Measurements from ENCODE around the gene BRSK1.
"Not testable (repeated sequence)": the region's sequence is repeated elsewhere in the genome, so short reads cannot be mapped to it uniquely, and the experiment has no call there.

BRSK1 gene

DNA sequence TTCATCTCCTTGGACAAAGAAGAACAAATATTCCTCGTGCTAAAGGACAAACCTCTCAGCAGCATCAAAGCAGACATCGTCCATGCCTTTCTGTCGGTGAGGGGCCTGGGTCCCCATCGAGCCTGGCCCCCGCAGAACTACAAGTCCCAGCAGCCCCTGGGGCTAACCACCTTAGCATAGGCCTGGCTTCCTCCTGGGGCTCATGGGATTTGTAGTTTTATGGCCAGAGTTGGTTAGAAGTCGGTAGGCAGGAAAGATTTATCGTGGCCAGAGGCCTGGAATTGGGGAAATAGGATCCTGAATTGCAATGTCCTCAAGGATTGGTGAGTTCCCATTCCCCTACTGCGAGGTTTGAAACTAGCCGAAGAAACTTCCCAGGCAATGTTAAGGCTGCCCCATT is 21.7 kb downstream of the BRSK1 start:
- DNase-seq: peak; percentile 48

DNA sequence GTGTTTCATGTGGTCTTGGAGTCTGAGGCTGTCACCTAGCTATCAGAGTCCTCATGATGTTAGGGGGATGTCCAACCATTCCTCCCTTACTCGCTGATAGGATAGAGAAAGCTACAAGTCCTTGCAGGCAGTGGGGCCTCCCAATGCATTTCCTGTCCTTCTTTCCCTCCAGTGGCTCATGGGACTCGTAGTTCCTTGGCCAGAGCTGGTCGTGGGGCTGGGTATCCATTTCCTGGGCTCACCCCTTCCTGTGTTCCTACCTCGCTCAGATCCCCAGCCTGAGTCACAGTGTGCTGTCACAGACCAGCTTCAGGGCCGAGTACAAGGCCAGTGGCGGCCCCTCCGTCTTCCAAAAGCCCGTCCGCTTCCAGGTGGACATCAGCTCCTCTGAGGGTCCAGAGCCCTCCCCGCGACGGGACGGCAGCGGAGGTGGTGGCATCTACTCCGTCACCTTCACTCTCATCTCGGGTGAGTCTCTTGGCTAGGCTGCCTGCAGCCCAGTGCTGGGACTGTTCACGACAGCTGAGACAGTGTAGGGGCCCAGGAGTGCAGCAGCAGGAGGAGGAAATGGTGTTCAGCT is 22.3 kb downstream of the BRSK1 start:
- no peak for DNase-seq

DNA sequence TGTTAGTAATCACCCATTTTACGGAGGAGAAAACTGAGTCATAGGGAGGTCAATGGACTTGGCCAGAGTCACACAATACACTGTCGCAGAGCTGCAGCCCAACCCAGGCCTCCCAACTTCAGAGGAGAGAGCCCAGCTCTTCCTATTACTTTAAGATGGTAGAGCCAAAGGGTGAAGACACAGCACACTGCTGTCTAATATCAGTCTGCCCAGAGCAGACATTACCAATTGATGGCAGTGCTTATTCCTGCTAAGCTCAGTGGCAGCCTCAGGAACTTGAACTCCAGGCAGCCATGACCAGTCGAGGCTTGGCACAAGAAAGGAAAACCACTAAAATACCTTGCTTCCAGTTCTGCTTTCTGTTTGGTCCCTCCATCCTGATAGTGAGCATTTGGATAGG is 22.9 kb downstream of the BRSK1 start:
- no peak for DNase-seq

DNA sequence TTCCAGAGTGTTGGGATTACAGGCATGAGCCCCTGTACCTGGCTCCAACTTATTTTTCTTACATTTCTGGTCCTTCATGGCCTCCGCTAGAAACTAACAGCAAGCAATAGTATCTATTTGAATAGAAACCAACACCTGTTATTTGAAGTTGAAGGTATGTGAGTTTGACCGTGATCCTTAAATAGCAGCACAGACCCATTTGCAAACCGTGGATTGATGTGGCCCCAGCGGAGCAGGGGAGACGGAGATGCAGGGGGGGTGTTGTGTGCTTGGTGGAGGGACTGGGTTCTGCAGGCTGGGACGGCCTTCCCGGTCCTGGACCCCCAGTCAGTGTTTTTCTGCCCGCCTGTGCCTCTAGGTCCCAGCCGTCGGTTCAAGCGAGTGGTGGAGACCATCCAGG is 24.5 kb downstream of the BRSK1 start:
- no peak for DNase-seq

DNA sequence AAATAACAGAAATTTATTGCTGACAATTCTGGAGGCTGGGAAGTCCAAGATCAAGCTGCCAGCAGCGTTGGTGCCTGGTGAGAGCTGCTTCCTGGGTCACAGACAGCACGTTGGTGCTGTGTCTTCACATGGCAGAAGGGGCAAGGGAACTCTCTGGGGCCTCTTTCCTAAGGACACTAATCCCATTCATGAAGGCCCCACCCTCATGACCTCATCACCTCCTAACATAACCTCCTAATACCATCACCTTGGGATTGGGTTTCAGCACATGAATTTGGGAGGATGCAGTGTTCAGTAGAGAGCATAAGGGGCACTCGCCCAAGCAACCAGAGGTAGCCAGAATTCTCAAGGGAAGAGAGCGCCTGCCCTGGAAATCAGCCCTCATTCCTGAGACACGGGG is 25.7 kb downstream of the BRSK1 start:
- DNase-seq: no peak

- no peak for DNase-seq
Observed at GRCh38 chr19:55310498-55310897, 26.7 kb downstream of the BRSK1 start.

DNA sequence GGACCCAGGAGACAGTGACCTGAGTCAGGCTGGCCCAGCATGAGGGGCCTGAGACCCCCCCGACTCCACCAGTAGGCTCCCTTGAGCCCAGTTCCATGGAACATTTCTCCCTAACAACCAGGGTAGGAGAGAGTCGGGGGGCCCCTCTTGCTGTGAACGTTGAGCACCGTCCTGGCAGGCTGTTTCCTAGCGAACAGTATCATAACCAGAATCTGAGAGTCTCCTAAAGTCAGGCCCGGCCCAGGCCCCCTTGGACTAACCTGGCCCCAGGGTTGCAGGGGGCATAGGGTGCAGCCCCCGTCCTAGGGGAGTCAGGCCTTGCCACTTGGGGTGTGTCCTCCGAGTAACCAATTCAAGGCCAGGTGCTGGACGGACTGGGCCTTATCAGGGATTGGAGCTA is 27.6 kb downstream of the BRSK1 start:
- no peak for DNase-seq

DNA sequence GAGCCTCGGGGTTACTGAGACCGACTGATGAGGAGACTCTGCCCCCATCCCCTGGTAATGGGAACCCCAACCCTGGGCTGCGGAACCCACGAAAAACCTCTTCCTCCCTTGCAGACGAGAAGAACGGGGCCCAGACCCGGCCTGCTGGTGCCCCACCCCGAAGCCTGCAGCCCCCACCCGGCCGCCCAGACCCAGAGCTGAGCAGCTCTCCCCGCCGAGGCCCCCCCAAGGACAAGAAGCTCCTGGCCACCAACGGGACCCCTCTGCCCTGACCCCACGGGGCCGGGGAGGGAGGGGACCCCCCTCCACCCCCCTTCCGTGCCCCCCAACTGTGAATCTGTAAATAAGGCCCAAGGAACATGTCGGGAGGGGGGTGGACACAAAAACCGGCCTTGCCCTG is 28.0 kb downstream of the BRSK1 start:
- DNase-seq: no peak

DNA sequence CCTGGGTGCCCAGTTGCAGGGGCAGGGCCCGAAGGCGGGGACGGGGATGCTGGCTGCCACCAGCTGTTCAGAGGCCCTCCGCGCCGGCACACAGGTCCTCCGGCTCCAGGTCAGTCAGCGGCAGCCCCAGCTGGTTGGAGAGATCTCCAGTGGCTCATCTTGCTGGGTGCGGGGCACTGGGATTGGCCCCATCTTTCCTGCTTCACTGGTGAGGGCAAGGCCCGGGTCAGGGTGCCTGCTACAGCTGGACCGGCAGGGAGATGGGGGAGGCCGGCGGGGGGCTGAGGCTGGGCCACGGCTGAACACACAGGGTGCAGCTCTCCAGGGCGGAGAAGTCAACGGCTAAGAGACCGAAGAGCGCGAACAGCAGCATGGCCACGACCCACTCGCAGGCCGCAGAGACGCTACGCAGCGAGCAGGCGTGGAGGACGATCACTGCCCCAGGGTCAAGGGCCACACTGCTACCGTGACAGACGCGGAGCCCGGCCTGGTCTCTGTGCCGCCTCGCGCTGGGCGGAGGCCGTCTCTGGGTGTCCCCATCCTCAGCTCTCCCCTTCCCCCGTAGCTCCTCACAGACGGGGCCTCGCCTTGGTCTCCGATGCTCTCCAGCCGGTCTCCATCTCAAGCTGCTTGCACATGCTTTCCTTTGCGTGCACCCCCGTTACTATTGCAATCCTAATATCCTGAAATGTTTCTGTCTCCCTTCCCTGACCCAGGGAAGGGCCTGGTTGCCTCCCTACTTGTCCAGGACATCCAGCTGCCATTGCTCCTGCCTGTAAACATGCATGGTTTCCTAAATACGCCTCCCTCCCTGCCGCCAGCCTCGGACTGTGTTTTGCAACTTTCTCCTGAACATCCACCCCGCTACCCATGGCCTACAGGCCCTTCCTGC is 29.1 kb downstream of the BRSK1 start:
- DNase-seq: no peak

GRCh38 chr19:55314396-55314795 is 30.6 kb downstream of the BRSK1 start:
- DNase-seq: no peak

DNA sequence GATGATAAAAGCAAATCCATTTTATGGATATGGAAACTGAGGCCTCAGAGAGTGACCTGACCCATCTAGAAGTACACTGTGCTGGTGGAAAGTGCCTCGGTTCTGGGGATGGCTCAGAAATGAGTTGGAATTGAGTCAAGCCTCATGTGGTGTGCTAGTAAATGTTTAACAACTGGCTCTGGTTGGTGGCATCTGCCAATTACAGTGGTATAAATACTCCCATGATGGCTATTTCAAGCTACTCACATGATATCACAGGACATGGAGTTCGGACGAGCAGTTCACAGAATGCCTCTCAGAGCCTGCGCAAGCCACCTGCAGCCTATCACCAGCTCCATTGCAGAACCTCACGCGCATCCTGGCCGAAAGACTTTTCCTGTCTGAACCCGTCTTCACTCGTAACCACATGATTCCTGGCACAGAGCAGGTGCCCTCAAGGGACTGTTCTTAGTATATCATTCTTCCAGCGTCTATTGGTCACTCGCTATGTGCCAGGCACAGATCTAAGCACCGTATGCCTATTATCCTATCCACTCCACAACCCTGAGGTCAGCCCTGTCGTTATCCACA is 32.2 kb downstream of the BRSK1 start:
- no peak for DNase-seq

DNA sequence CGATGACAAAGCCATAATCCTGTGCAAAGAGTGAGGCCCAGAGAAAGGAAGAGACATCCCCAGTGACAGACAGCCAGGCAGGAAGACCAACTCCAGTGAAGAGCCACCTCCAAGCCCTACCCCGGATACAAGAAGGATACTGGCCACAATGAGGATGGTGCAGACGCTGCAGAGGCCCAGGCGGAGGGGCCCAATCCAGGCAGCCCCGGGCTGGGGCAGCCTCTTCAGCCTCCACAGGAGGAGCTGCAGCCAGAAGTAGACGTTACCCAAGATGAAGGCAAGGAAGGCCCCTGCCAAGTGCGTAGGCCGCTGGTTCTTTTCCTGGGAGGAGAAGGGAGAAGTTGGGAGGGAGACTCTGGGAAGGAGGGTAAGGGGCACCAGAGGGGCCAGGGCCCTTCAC is 32.8 kb downstream of the BRSK1 start:
- DNase-seq: no peak

- DNase-seq: no peak
Observed at GRCh38 chr19:55319785-55320184, 36.0 kb downstream of the BRSK1 start.

- no peak for DNase-seq
Observed at GRCh38 chr19:55320844-55321419, 37.1 kb downstream of the BRSK1 start.

DNA sequence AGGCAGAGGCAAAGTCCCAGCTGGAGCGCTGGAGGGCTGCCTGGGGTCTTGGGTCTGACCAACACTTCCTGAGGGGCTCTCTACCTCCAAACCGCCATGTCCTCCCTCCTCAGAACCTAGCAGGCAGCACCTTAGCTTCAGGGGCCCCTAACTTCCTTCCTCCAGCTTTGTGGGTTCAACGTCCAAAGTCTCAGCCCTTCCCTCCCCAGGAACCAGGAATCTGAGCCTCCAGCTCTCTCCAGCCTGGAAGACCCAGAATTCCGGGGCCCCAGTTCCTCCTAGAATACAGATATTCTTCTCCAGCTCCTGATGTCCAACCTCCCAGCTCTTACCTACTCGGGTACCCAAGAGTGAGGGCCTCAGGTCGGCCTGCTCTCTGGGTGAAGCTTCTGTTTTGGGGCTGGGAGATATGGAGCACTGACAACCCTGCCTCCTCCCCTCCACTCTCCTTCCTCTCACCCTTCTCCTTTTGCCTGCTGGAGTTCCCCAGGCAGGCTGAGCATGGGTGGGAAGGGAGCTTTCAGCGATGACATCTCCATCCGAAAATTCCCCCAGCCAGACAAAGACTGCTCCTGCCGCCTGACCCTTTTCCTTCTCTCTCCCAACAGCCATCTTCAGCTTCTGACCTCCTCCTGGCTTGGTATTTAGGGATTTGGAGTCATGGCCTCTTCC is 37.8 kb downstream of the BRSK1 start:
- no peak for DNase-seq

DNA sequence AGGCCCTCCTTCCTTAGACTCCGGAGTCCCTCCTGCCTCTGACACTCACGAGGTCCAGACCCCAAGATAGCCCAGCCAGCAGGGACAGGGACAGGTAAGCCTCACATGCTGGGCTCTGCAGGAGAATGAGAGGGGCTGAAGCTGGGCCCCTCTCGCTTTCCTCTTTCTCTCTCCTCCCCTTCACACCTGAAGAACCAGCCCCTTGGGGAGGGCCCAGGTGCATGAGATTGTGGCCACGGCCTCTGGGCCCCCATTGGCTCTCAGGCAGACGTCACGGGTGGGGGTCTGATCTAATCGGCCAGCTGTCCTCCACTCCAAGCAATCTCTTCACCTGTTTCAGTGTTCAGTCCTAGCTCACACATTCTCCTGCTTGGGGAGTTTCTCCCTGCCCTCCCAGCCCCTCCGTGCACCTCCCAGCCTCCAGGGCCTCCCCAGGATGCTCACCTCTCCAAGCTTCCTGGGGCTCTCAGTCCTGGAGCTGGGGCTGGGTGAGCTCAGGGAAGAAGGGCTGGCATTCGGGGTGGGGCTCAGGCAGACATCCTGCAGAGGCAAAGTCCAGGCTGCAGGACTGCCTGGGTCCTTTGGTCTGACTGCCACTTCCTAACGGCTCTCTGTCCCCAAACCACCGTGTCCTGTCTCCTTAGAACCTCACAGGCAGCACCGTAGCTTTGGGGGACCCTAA is 38.5 kb downstream of the BRSK1 start:
- no peak for DNase-seq

- no peak for DNase-seq
Observed at GRCh38 chr19:55324662-55325061, 40.9 kb downstream of the BRSK1 start.

- no peak for DNase-seq
Observed at GRCh38 chr19:55325172-55325571, 41.4 kb downstream of the BRSK1 start, which contains the start of gene TMEM150B. Gene TMEM150B, minus strand, starts transcription at chr19:55325341. Its CDS starts 4,305 bp downstream, at chr19:55321036.

- DNase-seq: not testable (repeated sequence)
Observed at GRCh38 chr19:55328774-55329318, 45.0 kb downstream of the BRSK1 start.

- not testable (repeated sequence) for DNase-seq
Observed at GRCh38 chr19:55329791-55330190, 46.0 kb downstream of the BRSK1 start.

- DNase-seq: no peak
Observed at GRCh38 chr19:55333870-55334269, 50.1 kb downstream of the BRSK1 start.

- no peak for DNase-seq
Observed at GRCh38 chr19:55336101-55336500, 52.3 kb downstream of the BRSK1 start.

All from central memory CD4-positive, alpha-beta T cell (primary cell).